ENCODE measurements around the gene MAN2B2. TPM values are rescaled to one million over a fixed set of nuclear protein-coding genes. Genes with fewer than 3 reads are reported as not detected.

Gene MAN2B2
- total and polyA plus RNA-seq, 2 donors from 2014 or later, result 19.9 to 34.3 TPM

- Histone ChIP-seq H3K9ac (ENCODE audit: low read length in 3 of 3) (no peak overlapping the region), H3K4me3 (ENCODE audit: low read length in 3 of 3) (no peak overlapping the region), H3K27ac (ENCODE audit: low read depth in 2 of 2, low read length in 2 of 2) (no peak overlapping the region), H3K36me3 (ENCODE audit: control insufficient read depth in 2 of 3, insufficient read depth in 3 of 3, low read length in 3 of 3) (no peaks in the 10 kb centered on the region), H3K27me3 (ENCODE audit: control insufficient read depth, insufficient read depth, low read length) (no peaks in the 10 kb centered on the region), H3K9me3 (ENCODE audit: control insufficient read depth in 2 of 3, insufficient read depth in 1 of 3, low read length in 3 of 3) (no peaks in the 10 kb centered on the region), H3K4me1 (ENCODE audit: control insufficient read depth in 2 of 3, insufficient read depth in 2 of 3, low read depth in 1 of 3, low read length in 3 of 3) (no peaks in the 10 kb centered on the region)
- intact Hi-C loops (cut with DNase I), result no loop called here
- FAIRE-seq (no peak), DNase-seq (no peak)
- TF ChIP-seq CTCF (IDR thresholded peaks at IDR 0.05; ENCODE audit: borderline replicate concordance, extremely low read depth, insufficient read depth), result no peak
Observed at GRCh38 chr4:6532658-6533057, 42.3 kb upstream of the MAN2B2 start.

- H3K9ac ChIP-seq (ENCODE audit: low read length in 3 of 3), result no peak overlapping the region
- H3K9me3 ChIP-seq (ENCODE audit: control insufficient read depth in 2 of 3, insufficient read depth in 1 of 3, low read length in 3 of 3), result no peaks in the 10 kb centered on the region
- no peak overlapping the region for H3K4me3 ChIP-seq (ENCODE audit: low read length in 3 of 3)
- TF ChIP-seq CTCF (IDR thresholded peaks at IDR 0.05; ENCODE audit: borderline replicate concordance, extremely low read depth, insufficient read depth), result no peak
- no peaks in the 10 kb centered on the region for H3K4me1 ChIP-seq (ENCODE audit: control insufficient read depth in 2 of 3, insufficient read depth in 2 of 3, low read depth in 1 of 3, low read length in 3 of 3)
- H3K36me3 ChIP-seq (ENCODE audit: control insufficient read depth in 2 of 3, insufficient read depth in 3 of 3, low read length in 3 of 3), result no peaks in the 10 kb centered on the region
- H3K27ac ChIP-seq (ENCODE audit: low read depth in 2 of 2, low read length in 2 of 2), result no peak overlapping the region
- DNase-seq (no peak), FAIRE-seq (no peak)
- intact Hi-C loops (cut with DNase I), result no loop called here
- no peaks in the 10 kb centered on the region for H3K27me3 ChIP-seq (ENCODE audit: control insufficient read depth, insufficient read depth, low read length)
Observed at GRCh38 chr4:6534050-6534449, 40.9 kb upstream of the MAN2B2 start.

- Histone ChIP-seq H3K27ac (ENCODE audit: low read depth in 2 of 2, low read length in 2 of 2) (no peak overlapping the region), H3K9ac (ENCODE audit: low read length in 3 of 3) (no peak overlapping the region), H3K27me3 (ENCODE audit: control insufficient read depth, insufficient read depth, low read length) (no peaks in the 10 kb centered on the region), H3K9me3 (ENCODE audit: control insufficient read depth in 2 of 3, insufficient read depth in 1 of 3, low read length in 3 of 3) (no peaks in the 10 kb centered on the region), H3K4me3 (ENCODE audit: low read length in 3 of 3) (no peak overlapping the region), H3K36me3 (ENCODE audit: control insufficient read depth in 2 of 3, insufficient read depth in 3 of 3, low read length in 3 of 3) (no peaks in the 10 kb centered on the region), H3K4me1 (ENCODE audit: control insufficient read depth in 2 of 3, insufficient read depth in 2 of 3, low read depth in 1 of 3, low read length in 3 of 3) (no peaks in the 10 kb centered on the region)
- intact Hi-C loops (cut with DNase I), result no loop called here
- FAIRE-seq, result no peak
- DNase-seq, result no peak
- no peak for TF ChIP-seq CTCF (IDR thresholded peaks at IDR 0.05; ENCODE audit: borderline replicate concordance, extremely low read depth, insufficient read depth)
Observed at GRCh38 chr4:6534618-6535328, 40.2 kb upstream of the MAN2B2 start.

GRCh38 chr4:6535329-6535692, 39.7 kb upstream of the MAN2B2 start:
- H3K9ac ChIP-seq (ENCODE audit: low read length in 3 of 3), result no peak overlapping the region
- DNase-seq (no peak), FAIRE-seq (no peak)
- no peak overlapping the region for H3K4me3 ChIP-seq (ENCODE audit: low read length in 3 of 3)
- no peaks in the 10 kb centered on the region for H3K27me3 ChIP-seq (ENCODE audit: control insufficient read depth, insufficient read depth, low read length)
- H3K9me3 ChIP-seq (ENCODE audit: control insufficient read depth in 2 of 3, insufficient read depth in 1 of 3, low read length in 3 of 3), result no peaks in the 10 kb centered on the region
- H3K27ac ChIP-seq (ENCODE audit: low read depth in 2 of 2, low read length in 2 of 2), result no peak overlapping the region
- TF ChIP-seq CTCF (IDR thresholded peaks at IDR 0.05; ENCODE audit: borderline replicate concordance, extremely low read depth, insufficient read depth), result no peak
- intact Hi-C loops (cut with DNase I), result no loop called here
- no peaks in the 10 kb centered on the region for H3K4me1 ChIP-seq (ENCODE audit: control insufficient read depth in 2 of 3, insufficient read depth in 2 of 3, low read depth in 1 of 3, low read length in 3 of 3)
- H3K36me3 ChIP-seq (ENCODE audit: control insufficient read depth in 2 of 3, insufficient read depth in 3 of 3, low read length in 3 of 3), result no peaks in the 10 kb centered on the region

All from kidney (tissue), 14 donors.